Gastroesophageal sphincter (tissue), 3 donors: ENCODE results near the gene PCBP3.
A peak's percentile ranks its signal among the peaks of the same experiment; 100 is the strongest.

Experiments used
- POLR2A ChIP-seq, 2 donors: fragments of 450-650 bp; IDR thresholded peaks; one replicate each; pipeline ENCODE4 v1.6.1; 2017; ENCODE audit warnings: antibody characterized with exemption in 2 of 2, mild to moderate bottlenecking in 2 of 2, moderate library complexity in 1 of 2
- TF ChIP-seq, protein P1 (sequence below), 4 experiments: fragments of 200-600 bp in 2 of 4; fragments of 450-650 bp in 2 of 4; sonication (generic) in 1 of 4; IDR thresholded peaks; one replicate each; pipeline ENCODE4 v1.5.1; 2017 to 2019; ENCODE audit warnings: antibody characterized with exemption in 4 of 4, mild to moderate bottlenecking in 2 of 4, moderate library complexity in 2 of 4

DNA sequence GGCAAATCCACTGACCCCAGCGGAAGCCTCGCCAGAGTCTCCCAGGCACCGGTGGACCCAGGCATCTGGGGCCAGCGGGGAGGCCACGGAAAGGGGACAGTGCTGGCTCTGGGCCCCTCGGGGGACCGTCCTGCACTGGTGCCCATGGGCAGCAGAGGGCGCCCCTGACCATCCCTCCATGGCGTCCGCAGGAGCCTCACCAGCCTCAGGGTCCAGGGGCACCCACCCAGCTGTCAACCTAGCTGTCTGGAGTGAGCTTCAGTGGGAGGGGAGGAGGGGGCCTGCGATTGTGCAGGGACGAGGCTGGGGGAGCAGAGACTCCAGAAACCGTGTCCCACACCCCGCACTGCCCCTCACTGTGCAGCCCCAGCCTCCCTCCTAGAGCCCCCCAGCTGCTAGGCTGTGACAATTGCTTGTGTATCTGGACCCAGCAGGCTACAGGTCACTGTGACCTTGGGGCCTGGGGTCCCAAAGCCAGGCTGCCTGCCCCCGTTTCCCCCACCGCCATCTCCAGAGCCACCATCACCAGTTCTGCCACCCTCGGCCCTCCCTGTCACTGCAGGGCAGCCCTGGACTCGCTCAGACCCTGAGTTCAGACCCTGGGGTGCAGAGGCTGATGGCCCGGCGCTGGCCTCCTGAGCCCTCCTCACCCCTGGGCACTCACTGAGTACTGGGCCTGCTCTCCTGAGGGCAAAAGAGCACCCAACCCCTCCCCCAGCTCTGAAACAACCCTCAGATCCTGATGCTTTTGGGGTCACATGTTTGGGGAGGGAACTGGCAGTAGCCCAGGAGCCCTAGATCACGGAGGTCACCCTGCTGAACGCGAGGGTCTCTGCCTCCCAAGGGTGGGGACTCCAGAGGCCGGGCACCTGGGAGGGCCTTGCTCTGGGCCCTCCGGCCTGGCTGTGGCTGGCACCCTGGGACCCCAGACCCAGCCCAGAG, 327.4 kb downstream of the PCBP3 start:
- TF ChIP-seq, protein P1, sequence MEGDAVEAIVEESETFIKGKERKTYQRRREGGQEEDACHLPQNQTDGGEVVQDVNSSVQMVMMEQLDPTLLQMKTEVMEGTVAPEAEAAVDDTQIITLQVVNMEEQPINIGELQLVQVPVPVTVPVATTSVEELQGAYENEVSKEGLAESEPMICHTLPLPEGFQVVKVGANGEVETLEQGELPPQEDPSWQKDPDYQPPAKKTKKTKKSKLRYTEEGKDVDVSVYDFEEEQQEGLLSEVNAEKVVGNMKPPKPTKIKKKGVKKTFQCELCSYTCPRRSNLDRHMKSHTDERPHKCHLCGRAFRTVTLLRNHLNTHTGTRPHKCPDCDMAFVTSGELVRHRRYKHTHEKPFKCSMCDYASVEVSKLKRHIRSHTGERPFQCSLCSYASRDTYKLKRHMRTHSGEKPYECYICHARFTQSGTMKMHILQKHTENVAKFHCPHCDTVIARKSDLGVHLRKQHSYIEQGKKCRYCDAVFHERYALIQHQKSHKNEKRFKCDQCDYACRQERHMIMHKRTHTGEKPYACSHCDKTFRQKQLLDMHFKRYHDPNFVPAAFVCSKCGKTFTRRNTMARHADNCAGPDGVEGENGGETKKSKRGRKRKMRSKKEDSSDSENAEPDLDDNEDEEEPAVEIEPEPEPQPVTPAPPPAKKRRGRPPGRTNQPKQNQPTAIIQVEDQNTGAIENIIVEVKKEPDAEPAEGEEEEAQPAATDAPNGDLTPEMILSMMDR (IDR thresholded peaks at IDR 0.05), result peak; percentile 87 to 98 (median 90)
- no peak for TF ChIP-seq POLR2A (IDR thresholded peaks at IDR 0.05)
